Measurements from ENCODE around the gene ZDHHC7. TPM values are rescaled to one million over a fixed set of nuclear protein-coding genes. Genes with fewer than 3 reads are reported as not detected.

Gene ZDHHC7
- total RNA-seq, 1 experiment from 2014 or later = 39.9 TPM

DNA sequence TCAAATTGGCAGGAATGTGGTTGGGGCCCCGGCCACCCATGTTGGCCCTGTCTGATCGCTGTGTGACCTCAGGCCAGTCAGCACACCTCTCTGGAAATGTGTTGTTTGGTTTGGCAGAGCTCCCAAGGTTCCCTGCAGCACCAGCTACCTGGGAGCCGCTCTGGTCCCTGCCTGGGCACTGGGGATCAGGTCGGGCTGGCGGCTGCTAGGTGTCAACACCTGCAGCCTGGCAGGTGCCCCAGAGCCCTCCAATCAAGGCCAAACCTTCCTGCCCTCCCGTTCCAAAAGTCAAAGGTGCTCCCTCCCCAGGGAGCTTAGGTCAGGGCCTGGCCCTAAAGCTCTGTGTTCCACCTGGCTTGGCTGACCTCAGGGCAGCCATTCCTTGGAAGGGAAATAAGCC lies 55.9 kb downstream of the ZDHHC7 start:
- RAD21 ChIA-PET (ENCODE audit: low non-redundant PET in 1 of 2, low total read pairs in 2 of 2, uncharacterized antibody in 2 of 2, unreplicated experiment in 2 of 2) = no interaction called here
- BruUV-seq (replicated peaks) = no TSS peak
- no peak for DNase-seq (ENCODE audit: low read depth, low spot score)
- H3K27ac ChIP-seq (ENCODE audit: low read depth, low read length) = no peak overlapping the region
- no peak overlapping the region for H3K4me2 ChIP-seq (ENCODE audit: low read length)
- no peaks in the 10 kb centered on the region for H3K79me2 ChIP-seq (ENCODE audit: insufficient read depth, low read length)
- no peak overlapping the region for H3K4me3 ChIP-seq (replicated peaks in 1 of 2; ENCODE audit: low read depth in 1 of 2, low read length in 2 of 2)
- H2AFZ ChIP-seq (ENCODE audit: low read depth, low read length, poor library complexity, severe bottlenecking) = no peak overlapping the region
- H3K4me1 ChIP-seq (ENCODE audit: control insufficient read depth in 1 of 2, insufficient read depth in 2 of 2, low read length in 2 of 2) = peaks cover 0 to 3% of the 10 kb centered on the region in 2 experiments; a peak in 1 of 4 replicates
- intact Hi-C loops (cut with micrococcal nuclease) = no loop called here
- no peak for ATAC-seq
- H3K9ac ChIP-seq (ENCODE audit: low read length) = no peak overlapping the region
- no peaks in the 10 kb centered on the region for H3K36me3 ChIP-seq (ENCODE audit: control insufficient read depth in 1 of 2, insufficient read depth in 2 of 2, low read length in 2 of 2)
- POLR2A ChIA-PET = no interaction called here
- TF ChIP-seq ELF1 (IDR thresholded peaks at IDR 0.05; ENCODE audit: borderline replicate concordance, low read depth) (no peak), SIN3A (IDR thresholded peaks at IDR 0.05; ENCODE audit: low read depth) (no peak), ZFX (IDR thresholded peaks at IDR 0.05) (no peak), CEBPB (IDR thresholded peaks at IDR 0.05; ENCODE audit: low read depth) (no peak), SRF (IDR thresholded peaks at IDR 0.05; ENCODE audit: low read depth) (no peak), EZH2phosphoT487 (IDR thresholded peaks at IDR 0.05; ENCODE audit: borderline replicate concordance) (no peak), FOSL1 (IDR thresholded peaks at IDR 0.05; ENCODE audit: low read depth) (no peak), ZNF274 (IDR thresholded peaks at IDR 0.05; ENCODE audit: low read depth, low read length) (no peak)
- TF ChIP-seq, protein P1, sequence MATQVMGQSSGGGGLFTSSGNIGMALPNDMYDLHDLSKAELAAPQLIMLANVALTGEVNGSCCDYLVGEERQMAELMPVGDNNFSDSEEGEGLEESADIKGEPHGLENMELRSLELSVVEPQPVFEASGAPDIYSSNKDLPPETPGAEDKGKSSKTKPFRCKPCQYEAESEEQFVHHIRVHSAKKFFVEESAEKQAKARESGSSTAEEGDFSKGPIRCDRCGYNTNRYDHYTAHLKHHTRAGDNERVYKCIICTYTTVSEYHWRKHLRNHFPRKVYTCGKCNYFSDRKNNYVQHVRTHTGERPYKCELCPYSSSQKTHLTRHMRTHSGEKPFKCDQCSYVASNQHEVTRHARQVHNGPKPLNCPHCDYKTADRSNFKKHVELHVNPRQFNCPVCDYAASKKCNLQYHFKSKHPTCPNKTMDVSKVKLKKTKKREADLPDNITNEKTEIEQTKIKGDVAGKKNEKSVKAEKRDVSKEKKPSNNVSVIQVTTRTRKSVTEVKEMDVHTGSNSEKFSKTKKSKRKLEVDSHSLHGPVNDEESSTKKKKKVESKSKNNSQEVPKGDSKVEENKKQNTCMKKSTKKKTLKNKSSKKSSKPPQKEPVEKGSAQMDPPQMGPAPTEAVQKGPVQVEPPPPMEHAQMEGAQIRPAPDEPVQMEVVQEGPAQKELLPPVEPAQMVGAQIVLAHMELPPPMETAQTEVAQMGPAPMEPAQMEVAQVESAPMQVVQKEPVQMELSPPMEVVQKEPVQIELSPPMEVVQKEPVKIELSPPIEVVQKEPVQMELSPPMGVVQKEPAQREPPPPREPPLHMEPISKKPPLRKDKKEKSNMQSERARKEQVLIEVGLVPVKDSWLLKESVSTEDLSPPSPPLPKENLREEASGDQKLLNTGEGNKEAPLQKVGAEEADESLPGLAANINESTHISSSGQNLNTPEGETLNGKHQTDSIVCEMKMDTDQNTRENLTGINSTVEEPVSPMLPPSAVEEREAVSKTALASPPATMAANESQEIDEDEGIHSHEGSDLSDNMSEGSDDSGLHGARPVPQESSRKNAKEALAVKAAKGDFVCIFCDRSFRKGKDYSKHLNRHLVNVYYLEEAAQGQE (IDR thresholded peaks at IDR 0.05; ENCODE audit: low read depth) = no peak
- no peaks in the 10 kb centered on the region for H3K9me3 ChIP-seq (ENCODE audit: control insufficient read depth in 1 of 2, insufficient read depth in 1 of 2, low read depth in 1 of 2, low read length in 2 of 2)
- no peaks in the 10 kb centered on the region for H4K20me1 ChIP-seq (ENCODE audit: insufficient read depth)
- no peaks in the 10 kb centered on the region for H3K27me3 ChIP-seq (ENCODE audit: insufficient read depth, low read length)
- no peaks in the 10 kb centered on the region for H3K9me2 ChIP-seq (ENCODE audit: insufficient read depth)
- CTCF ChIA-PET = interaction anchor here (0.7 to 5.7 kb wide), 3 partner anchors 30 to 205 kb away, joined by 3 to 39 read pairs (median 3); no protein-coding TSS in a partner anchor
